ENCODE results near the gene RESP18. TPM values are rescaled to one million over a fixed set of nuclear protein-coding genes. Genes with fewer than 3 reads are reported as not detected.
"Not testable (repeated sequence)": the region's sequence is repeated elsewhere in the genome, so short reads cannot be mapped to it uniquely, and the experiment has no call there.

The RESP18 gene
- total RNA-seq, 1 donor from 2014 or later = not detected

GRCh38 chr2:219296142-219296541 lies 36.4 kb downstream of the RESP18 start:
- no peaks in the 10 kb centered on the region for H3K9me3 Mint-ChIP-seq
- H3K4me3 Mint-ChIP-seq (ENCODE audit: low read depth) = no peak overlapping the region
- H3K27me3 Mint-ChIP-seq (ENCODE audit: low read depth) = peaks cover 3% of the 10 kb centered on the region
- H3K27ac Mint-ChIP-seq = no peak overlapping the region
- peaks cover 11% of the 10 kb centered on the region for H3K4me1 Mint-ChIP-seq (ENCODE audit: low read depth)
- no peak for DNase-seq (ENCODE audit: low spot score)
- no peaks in the 10 kb centered on the region for H3K36me3 Mint-ChIP-seq (ENCODE audit: low read depth)
- intact Hi-C loops (cut with micrococcal nuclease) = loop anchor here (5.0 kb wide), 1 partner anchor 239 kb away; no protein-coding TSS in a partner anchor

- DNase-seq (ENCODE audit: low spot score) = peak; percentile 85
- H3K4me1 Mint-ChIP-seq (ENCODE audit: low read depth) = peaks cover 11% of the 10 kb centered on the region
These were observed 37.9 kb downstream of the RESP18 start for GRCh38 chr2:219294356-219295351.

DNA sequence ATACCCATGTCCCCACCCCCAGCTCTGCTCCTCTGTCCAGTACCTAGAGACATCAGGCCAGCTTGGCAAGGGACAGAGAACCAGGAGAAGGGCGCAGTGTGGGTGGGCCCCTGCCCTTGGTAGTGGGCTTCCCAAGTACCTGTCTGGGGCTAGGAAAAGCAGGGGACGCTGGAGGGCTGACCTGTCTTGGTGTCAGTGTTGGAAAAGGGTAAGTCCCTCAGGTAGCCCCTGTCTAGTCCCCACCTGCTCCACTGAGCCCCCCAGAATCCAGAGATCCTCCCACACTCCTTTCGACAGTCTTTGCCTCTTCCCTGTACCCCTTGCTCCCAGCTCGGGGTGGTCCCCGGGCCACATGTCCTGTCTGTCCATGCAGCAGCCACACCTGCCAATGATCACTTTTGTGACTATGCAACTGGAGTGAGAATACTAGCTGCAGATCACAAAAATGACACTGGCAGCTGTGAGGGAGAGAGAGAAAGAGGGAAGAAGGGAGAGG lies 38.8 kb downstream of the RESP18 start:
- Mint-ChIP-seq H3K27me3 (ENCODE audit: low read depth) (peaks cover 1% of the 10 kb centered on the region), H3K4me1 (ENCODE audit: low read depth) (peaks cover 11% of the 10 kb centered on the region), H3K36me3 (ENCODE audit: low read depth) (no peaks in the 10 kb centered on the region), H3K27ac (peak overlapping the region; percentile 87), H3K4me3 (ENCODE audit: low read depth) (peak overlapping the region; percentile 79), H3K9me3 (no peaks in the 10 kb centered on the region)
- DNase-seq (ENCODE audit: low spot score) = no peak
- intact Hi-C loops (cut with micrococcal nuclease) = loop anchor here (1.0 to 2.0 kb wide), 2 partner anchors 14 to 41 kb away; partner anchors contain the start of genes DNAJB2, TUBA4A and TUBA4B

More at GRCh38 chr2:219294356-219295351, 37.9 kb downstream of the RESP18 start:
- H3K36me3 Mint-ChIP-seq (ENCODE audit: low read depth) = no peaks in the 10 kb centered on the region
- H3K4me3 Mint-ChIP-seq (ENCODE audit: low read depth) = peak overlapping the region; percentile 79
- H3K27ac Mint-ChIP-seq = peak overlapping the region; percentile 87
- H3K9me3 Mint-ChIP-seq = no peaks in the 10 kb centered on the region
- peaks cover 1% of the 10 kb centered on the region for H3K27me3 Mint-ChIP-seq (ENCODE audit: low read depth)
- intact Hi-C loops (cut with micrococcal nuclease) = loop anchor here (1.0 to 5.0 kb wide), 5 partner anchors 15 to 237 kb away; partner anchors contain the start of genes ANKZF1, ATG9A, CNPPD1 and DNAJB2

- intact Hi-C loops (cut with micrococcal nuclease) = no loop called here
- no peak overlapping the region for H3K4me3 Mint-ChIP-seq (ENCODE audit: low read depth)
These were observed 39.9 kb downstream of the RESP18 start for GRCh38 chr2:219292616-219293015.

GRCh38 chr2:219291910-219292490 lies 40.5 kb downstream of the RESP18 start:
- no peak for DNase-seq (ENCODE audit: low spot score)
- peaks cover 1% of the 10 kb centered on the region for H3K27me3 Mint-ChIP-seq (ENCODE audit: low read depth)
- intact Hi-C loops (cut with micrococcal nuclease) = no loop called here
- no peaks in the 10 kb centered on the region for H3K36me3 Mint-ChIP-seq (ENCODE audit: low read depth)
- H3K27ac Mint-ChIP-seq = no peak overlapping the region
- H3K4me1 Mint-ChIP-seq (ENCODE audit: low read depth) = peaks cover 10% of the 10 kb centered on the region
- no peak overlapping the region for H3K4me3 Mint-ChIP-seq (ENCODE audit: low read depth)
- no peaks in the 10 kb centered on the region for H3K9me3 Mint-ChIP-seq

More at GRCh38 chr2:219292616-219293015, 39.9 kb downstream of the RESP18 start:
- no peak overlapping the region for H3K27ac Mint-ChIP-seq
- peaks cover 1% of the 10 kb centered on the region for H3K27me3 Mint-ChIP-seq (ENCODE audit: low read depth)
- DNase-seq (ENCODE audit: low spot score) = no peak
- H3K9me3 Mint-ChIP-seq = no peaks in the 10 kb centered on the region
- peaks cover 10% of the 10 kb centered on the region for H3K4me1 Mint-ChIP-seq (ENCODE audit: low read depth)
- no peaks in the 10 kb centered on the region for H3K36me3 Mint-ChIP-seq (ENCODE audit: low read depth)

DNA sequence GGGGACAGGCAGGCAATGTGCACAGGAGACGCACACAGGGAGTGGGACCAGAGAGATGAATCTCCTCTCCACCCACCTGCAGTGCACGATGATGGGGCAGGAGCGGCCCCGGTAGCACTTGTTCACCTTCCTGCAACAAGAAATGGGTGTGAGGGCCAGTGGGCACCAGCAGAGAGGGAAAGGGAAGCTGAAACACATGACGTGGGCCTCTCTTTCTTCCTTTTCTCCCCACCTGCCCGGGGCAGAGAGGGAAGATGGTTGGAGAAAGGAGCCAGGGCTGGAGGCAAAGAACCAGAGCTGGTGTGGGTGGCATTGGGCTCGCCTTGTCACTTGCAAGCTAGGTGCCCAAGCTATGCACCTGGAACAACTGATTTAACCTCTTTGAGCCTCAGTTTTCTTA lies 41.1 kb downstream of the RESP18 start:
- intact Hi-C loops (cut with micrococcal nuclease) = no loop called here
- Mint-ChIP-seq H3K4me1 (ENCODE audit: low read depth) (peaks cover 10% of the 10 kb centered on the region), H3K27me3 (ENCODE audit: low read depth) (peaks cover 1% of the 10 kb centered on the region), H3K36me3 (ENCODE audit: low read depth) (peaks cover 3% of the 10 kb centered on the region), H3K27ac (no peak overlapping the region), H3K9me3 (no peaks in the 10 kb centered on the region), H3K4me3 (ENCODE audit: low read depth) (no peak overlapping the region)
- no peak for DNase-seq (ENCODE audit: low spot score)

- Mint-ChIP-seq H3K27me3 (ENCODE audit: low read depth) (no peaks in the 10 kb centered on the region), H3K27ac (no peak overlapping the region), H3K4me3 (ENCODE audit: low read depth) (no peak overlapping the region), H3K36me3 (ENCODE audit: low read depth) (peaks cover 7% of the 10 kb centered on the region), H3K4me1 (ENCODE audit: low read depth) (peaks cover 10% of the 10 kb centered on the region), H3K9me3 (no peaks in the 10 kb centered on the region)
- intact Hi-C loops (cut with micrococcal nuclease) = no loop called here
- DNase-seq (ENCODE audit: low spot score) = no peak
These were observed 42.0 kb downstream of the RESP18 start for GRCh38 chr2:219290381-219291171.

GRCh38 chr2:219289537-219290361 lies 42.8 kb downstream of the RESP18 start:
- H3K9me3 Mint-ChIP-seq = no peaks in the 10 kb centered on the region
- peaks cover 10% of the 10 kb centered on the region for H3K36me3 Mint-ChIP-seq (ENCODE audit: low read depth)
- H3K4me1 Mint-ChIP-seq (ENCODE audit: low read depth) = peaks cover 6% of the 10 kb centered on the region
- intact Hi-C loops (cut with micrococcal nuclease) = no loop called here
- H3K27me3 Mint-ChIP-seq (ENCODE audit: low read depth) = no peaks in the 10 kb centered on the region
- H3K27ac Mint-ChIP-seq = no peak overlapping the region
- H3K4me3 Mint-ChIP-seq (ENCODE audit: low read depth) = no peak overlapping the region
- no peak for DNase-seq (ENCODE audit: low spot score)

DNA sequence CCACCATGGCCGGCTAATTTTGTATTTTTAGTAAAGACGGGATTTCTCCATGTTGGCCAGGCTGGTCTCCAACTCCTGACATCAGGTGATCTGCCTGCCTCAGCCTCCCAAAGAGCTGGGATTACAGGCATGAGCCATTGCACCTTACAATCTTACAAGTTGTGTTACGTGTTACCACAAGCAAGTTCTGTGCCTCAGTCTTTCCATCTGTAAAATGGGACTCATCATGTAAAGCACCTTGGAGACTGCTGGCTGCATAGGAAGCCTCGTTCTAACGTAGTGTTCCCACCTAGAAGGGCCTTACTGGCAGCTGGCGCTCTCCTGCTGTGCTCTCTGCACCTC lies 43.4 kb downstream of the RESP18 start:
- peaks cover 3% of the 10 kb centered on the region for H3K4me1 Mint-ChIP-seq (ENCODE audit: low read depth)
- no peaks in the 10 kb centered on the region for H3K9me3 Mint-ChIP-seq
- no peak overlapping the region for H3K27ac Mint-ChIP-seq
- peaks cover 10% of the 10 kb centered on the region for H3K36me3 Mint-ChIP-seq (ENCODE audit: low read depth)
- H3K4me3 Mint-ChIP-seq (ENCODE audit: low read depth) = no peak overlapping the region
- H3K27me3 Mint-ChIP-seq (ENCODE audit: low read depth) = no peaks in the 10 kb centered on the region
- intact Hi-C loops (cut with micrococcal nuclease) = no loop called here
- DNase-seq (ENCODE audit: low spot score) = no peak

DNA sequence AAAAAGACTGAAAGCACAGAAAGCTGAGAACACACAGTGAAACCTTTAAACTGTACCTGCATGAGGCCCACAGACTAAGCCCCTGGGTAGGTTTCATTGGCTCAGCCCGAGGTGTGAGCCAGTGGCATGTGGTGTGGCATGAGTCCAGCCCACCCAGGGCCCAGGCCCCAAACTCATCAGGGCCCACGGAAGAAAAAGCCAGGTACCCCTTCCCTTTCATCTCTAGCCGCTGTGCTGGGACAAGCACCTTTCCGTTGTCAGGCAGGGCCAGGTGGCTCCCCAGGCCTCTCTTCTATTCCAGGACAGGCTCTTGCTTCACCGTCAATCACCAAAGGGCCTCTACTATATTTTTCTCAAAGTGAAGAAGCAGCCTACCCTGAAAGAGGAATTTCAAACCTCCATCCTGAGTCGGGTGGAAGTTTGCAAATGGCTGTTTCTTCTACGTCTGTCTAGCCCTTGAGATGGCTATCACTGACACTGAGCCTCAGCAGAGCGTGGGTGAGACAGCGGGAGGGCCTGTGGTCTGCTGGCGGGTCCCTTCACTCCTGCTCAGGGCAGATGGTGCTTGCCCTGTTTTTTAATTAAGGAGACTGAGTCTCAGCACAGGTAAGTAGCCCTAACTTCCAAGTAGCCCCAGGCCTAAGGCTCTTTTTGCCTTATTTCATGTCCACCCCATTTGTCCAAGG lies 44.8 kb downstream of the RESP18 start:
- peaks cover 3% of the 10 kb centered on the region for H3K4me1 Mint-ChIP-seq (ENCODE audit: low read depth)
- no peaks in the 10 kb centered on the region for H3K9me3 Mint-ChIP-seq
- intact Hi-C loops (cut with micrococcal nuclease) = no loop called here
- no peak overlapping the region for H3K4me3 Mint-ChIP-seq (ENCODE audit: low read depth)
- H3K27ac Mint-ChIP-seq = no peak overlapping the region
- no peak for DNase-seq (ENCODE audit: low spot score)
- H3K36me3 Mint-ChIP-seq (ENCODE audit: low read depth) = peaks cover 21% of the 10 kb centered on the region
- H3K27me3 Mint-ChIP-seq (ENCODE audit: low read depth) = no peaks in the 10 kb centered on the region

- H3K9me3 Mint-ChIP-seq; H3K4me3 Mint-ChIP-seq (ENCODE audit: low read depth); H3K27me3 Mint-ChIP-seq (ENCODE audit: low read depth); intact Hi-C loops (cut with micrococcal nuclease); DNase-seq (ENCODE audit: low spot score); H3K27ac Mint-ChIP-seq; H3K4me1 Mint-ChIP-seq (ENCODE audit: low read depth): not testable (repeated sequence)
- H3K36me3 Mint-ChIP-seq (ENCODE audit: low read depth) = peaks cover 26% of the 10 kb centered on the region
These were observed 45.5 kb downstream of the RESP18 start for GRCh38 chr2:219287116-219287440.

Measured in activated T-helper 2 cell treated with anti-CD3 and anti-CD28 coated beads, Interferon-gamma antibody, Interleukin-2, Interleukin-4, amounts not matched to agents 10 μg/mL and 5 μg/mL and 100 μg/mL, durations not matched to agents 14 hours and 24 hours and 36 hours (primary cell).